KMS-11 (cell line): ENCODE data around the gene LRRC10.
"Not testable (repeated sequence)": the region's sequence is repeated elsewhere in the genome, so short reads cannot be mapped to it uniquely, and the experiment has no call there.

Experiments
- H2AFZ ChIP-seq: fragments of 200-600 bp; sonication (generic); 2 replicates; pipeline ENCODE4 v1.6.1; 2016; ENCODE audit warnings: antibody characterized with exemption, mixed run types, low read depth
- H3K27ac ChIP-seq: fragments of 200-600 bp; sonication (generic); 2 replicates; pipeline ENCODE4 v1.6.1; 2016; ENCODE audit warnings: mild to moderate bottlenecking, mixed run types
- H3K27me3 ChIP-seq: fragments of 200-600 bp; sonication (generic); 2 replicates; pipeline ENCODE4 v1.6.1; 2017; ENCODE audit warnings: mild to moderate bottlenecking, low read depth, mixed run types, moderate library complexity; ENCODE audit not compliant: insufficient read depth
- H3K36me3 ChIP-seq: fragments of 200-600 bp; sonication (generic); 2 replicates; pipeline ENCODE4 v1.6.1; 2017; ENCODE audit warnings: mild to moderate bottlenecking, mixed run types; ENCODE audit not compliant: insufficient read depth
- H3K4me1 ChIP-seq: fragments of 200-600 bp; sonication (generic); 2 replicates; pipeline ENCODE4 v1.6.1; 2016; ENCODE audit warnings: mild to moderate bottlenecking, low read depth, mixed run types; ENCODE audit not compliant: poor library complexity, severe bottlenecking
- H3K4me2 ChIP-seq: fragments of 200-600 bp; sonication (generic); 2 replicates; pipeline ENCODE4 v1.7.0; 2016; ENCODE audit warnings: mild to moderate bottlenecking, mixed run types
- H3K4me3 ChIP-seq: fragments of 200-600 bp; sonication (generic); IDR thresholded peaks from 2 replicates; pipeline ENCODE4 v1.6.1; 2017; ENCODE audit warnings: low read depth, low read length, mixed read lengths; ENCODE audit not compliant: insufficient read depth
- H3K79me2 ChIP-seq: fragments of 200-600 bp; sonication (generic); 2 replicates; pipeline ENCODE4 v1.6.1; 2016; ENCODE audit warnings: low read depth, mixed run types; ENCODE audit not compliant: insufficient read depth
- H3K9ac ChIP-seq: fragments of 200-600 bp; sonication (generic); 2 replicates; pipeline ENCODE4 v1.6.1; 2016; ENCODE audit warnings: mild to moderate bottlenecking, mixed run types
- H4K20me1 ChIP-seq: fragments of 200-600 bp; sonication (generic); 2 replicates; pipeline ENCODE4 v1.6.1; 2016; ENCODE audit warnings: mild to moderate bottlenecking, mixed run types; ENCODE audit not compliant: insufficient read depth
- TF ChIP-seq, protein P1 (sequence below): fragments of 200-600 bp; sonication (generic); conservative IDR thresholded peaks from 2 replicates; pipeline ENCODE4 v1.6.1; 2017; ENCODE audit warnings: low read depth, mild to moderate bottlenecking, antibody characterized with exemption, low read length, moderate library complexity, mixed read lengths

LRRC10 gene

DNA sequence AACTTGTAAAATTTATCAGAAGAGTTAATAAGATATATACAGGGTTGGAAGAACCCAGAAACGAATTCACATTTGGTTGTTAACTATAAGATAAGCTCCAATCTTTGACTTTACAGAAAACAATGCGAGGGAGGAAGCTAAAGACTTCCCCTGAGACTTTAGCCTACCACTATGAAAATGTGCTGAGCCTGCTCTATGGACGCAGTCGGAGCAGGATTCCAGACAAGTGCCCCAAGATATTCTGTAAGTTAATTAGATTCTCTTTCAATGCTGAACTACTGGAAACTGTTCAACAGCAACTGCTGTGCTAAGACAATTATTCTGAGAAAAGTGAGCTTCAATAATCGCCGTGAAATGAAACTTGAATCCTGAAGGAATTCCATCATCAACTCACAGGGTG is 8.3 kb upstream of the LRRC10 start:
- H3K9ac ChIP-seq, result no peak overlapping the region
- no peaks in the 10 kb centered on the region for H4K20me1 ChIP-seq
- no peak overlapping the region for H3K4me3 ChIP-seq
- TF ChIP-seq, protein P1, sequence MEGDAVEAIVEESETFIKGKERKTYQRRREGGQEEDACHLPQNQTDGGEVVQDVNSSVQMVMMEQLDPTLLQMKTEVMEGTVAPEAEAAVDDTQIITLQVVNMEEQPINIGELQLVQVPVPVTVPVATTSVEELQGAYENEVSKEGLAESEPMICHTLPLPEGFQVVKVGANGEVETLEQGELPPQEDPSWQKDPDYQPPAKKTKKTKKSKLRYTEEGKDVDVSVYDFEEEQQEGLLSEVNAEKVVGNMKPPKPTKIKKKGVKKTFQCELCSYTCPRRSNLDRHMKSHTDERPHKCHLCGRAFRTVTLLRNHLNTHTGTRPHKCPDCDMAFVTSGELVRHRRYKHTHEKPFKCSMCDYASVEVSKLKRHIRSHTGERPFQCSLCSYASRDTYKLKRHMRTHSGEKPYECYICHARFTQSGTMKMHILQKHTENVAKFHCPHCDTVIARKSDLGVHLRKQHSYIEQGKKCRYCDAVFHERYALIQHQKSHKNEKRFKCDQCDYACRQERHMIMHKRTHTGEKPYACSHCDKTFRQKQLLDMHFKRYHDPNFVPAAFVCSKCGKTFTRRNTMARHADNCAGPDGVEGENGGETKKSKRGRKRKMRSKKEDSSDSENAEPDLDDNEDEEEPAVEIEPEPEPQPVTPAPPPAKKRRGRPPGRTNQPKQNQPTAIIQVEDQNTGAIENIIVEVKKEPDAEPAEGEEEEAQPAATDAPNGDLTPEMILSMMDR, result no peak
- no peaks in the 10 kb centered on the region for H3K27me3 ChIP-seq
- no peaks in the 10 kb centered on the region for H3K36me3 ChIP-seq
- H3K79me2 ChIP-seq, result no peaks in the 10 kb centered on the region
- H2AFZ ChIP-seq, result no peak overlapping the region
- H3K4me2 ChIP-seq, result no peak overlapping the region
- no peak overlapping the region for H3K27ac ChIP-seq
- H3K4me1 ChIP-seq, result no peaks in the 10 kb centered on the region

DNA sequence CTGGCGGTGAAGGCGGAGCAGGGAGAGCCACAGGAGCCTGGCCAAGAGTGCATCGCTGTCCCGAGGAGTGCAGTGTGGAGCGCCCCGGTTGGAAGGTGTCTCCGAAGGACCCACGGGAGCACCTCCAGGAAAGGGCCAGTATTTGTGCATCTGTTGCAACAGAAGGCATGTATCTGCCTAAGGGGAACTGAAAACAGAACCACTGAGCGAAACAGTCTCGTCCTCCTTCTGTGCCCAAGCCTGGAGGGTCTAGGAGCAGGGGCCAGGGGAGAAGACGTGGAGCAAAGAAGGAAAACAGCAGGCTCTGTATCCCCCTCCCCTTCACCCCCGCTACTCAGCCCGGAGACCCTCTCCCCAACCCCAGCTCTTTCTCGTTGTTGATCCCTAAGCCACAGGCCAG is 5.3 kb upstream of the LRRC10 start:
- no peaks in the 10 kb centered on the region for H3K4me1 ChIP-seq
- no peaks in the 10 kb centered on the region for H3K36me3 ChIP-seq
- no peak overlapping the region for H3K4me2 ChIP-seq
- no peak overlapping the region for H3K27ac ChIP-seq
- TF ChIP-seq, protein P1, result no peak
- H3K4me3 ChIP-seq, result no peak overlapping the region
- H4K20me1 ChIP-seq, result no peaks in the 10 kb centered on the region
- no peak overlapping the region for H2AFZ ChIP-seq
- no peaks in the 10 kb centered on the region for H3K79me2 ChIP-seq
- H3K27me3 ChIP-seq, result no peaks in the 10 kb centered on the region
- no peak overlapping the region for H3K9ac ChIP-seq

DNA sequence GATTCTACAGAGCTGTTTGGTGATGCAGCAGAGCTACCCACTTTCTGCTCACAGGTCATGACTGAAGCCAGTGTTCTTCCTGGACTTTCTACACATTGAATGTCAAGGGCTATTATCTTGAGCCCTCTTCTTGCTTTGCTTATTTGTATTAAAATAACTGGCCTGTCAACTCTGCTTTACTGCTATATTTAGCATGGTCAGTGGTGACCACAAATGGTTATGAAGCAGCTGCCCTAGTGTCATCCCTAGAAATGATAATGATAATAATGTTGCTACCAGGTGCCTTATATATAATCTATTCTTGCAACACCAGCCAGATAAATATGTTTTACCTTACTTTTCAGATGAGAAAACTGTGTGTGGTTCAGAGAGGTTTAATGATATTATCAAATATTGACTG is 2.6 kb upstream of the LRRC10 start:
- Histone ChIP-seq H3K4me1 (no peaks in the 10 kb centered on the region), H3K27me3 (no peaks in the 10 kb centered on the region), H3K4me3 (no peak overlapping the region), H3K9ac (no peak overlapping the region), H2AFZ (no peak overlapping the region), H3K79me2 (no peaks in the 10 kb centered on the region), H3K36me3 (no peaks in the 10 kb centered on the region), H3K4me2 (no peak overlapping the region), H4K20me1 (no peaks in the 10 kb centered on the region), H3K27ac (no peak overlapping the region)
- TF ChIP-seq, protein P1, result no peak

DNA sequence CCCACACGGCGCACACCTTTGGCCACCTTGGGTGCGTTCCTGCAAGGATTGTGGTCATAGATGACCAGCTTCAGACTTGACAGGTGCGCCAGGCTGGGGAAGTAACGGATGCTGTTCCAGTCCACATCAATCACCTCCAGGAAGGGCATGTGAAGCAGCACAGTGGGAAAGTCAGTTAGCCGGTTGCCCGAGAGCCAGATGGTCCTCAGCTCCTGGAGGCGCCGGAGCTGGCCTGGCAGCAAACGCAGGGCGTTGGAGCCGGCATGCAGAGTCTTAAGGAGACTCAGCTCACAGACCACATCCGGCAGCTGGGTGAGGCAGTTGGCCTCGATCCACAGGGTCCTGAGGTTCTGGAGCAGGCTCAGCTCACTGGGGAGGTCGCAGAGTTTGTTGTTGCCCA is 581 bp downstream of the LRRC10 start:
- no peaks in the 10 kb centered on the region for H3K79me2 ChIP-seq
- no peak overlapping the region for H3K4me3 ChIP-seq
- no peaks in the 10 kb centered on the region for H4K20me1 ChIP-seq
- no peak overlapping the region for H3K27ac ChIP-seq
- no peaks in the 10 kb centered on the region for H3K4me1 ChIP-seq
- no peak overlapping the region for H2AFZ ChIP-seq
- H3K27me3 ChIP-seq, result no peaks in the 10 kb centered on the region
- H3K36me3 ChIP-seq, result no peaks in the 10 kb centered on the region
- H3K9ac ChIP-seq, result no peak overlapping the region
- TF ChIP-seq, protein P1, result no peak
- no peak overlapping the region for H3K4me2 ChIP-seq

DNA sequence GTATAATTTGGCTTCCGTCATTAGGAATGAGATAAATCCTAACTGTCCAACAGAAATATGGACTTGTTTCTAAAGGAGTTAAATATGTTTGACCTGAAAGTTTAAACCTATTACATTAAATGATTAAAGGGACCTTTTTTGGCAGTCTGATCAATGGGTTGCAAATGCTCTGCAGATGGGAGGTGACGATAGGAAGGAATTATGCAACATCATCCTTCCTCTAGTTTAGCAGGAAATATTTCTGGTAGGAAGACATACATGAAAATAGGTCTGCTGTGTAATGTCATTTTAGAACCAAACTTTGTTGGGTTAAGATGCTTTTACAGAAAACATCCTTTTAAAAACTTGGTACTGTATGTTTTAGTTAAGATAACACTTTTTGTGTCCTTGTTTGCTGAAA is 2.6 kb downstream of the LRRC10 start:
- H3K4me1 ChIP-seq, result no peaks in the 10 kb centered on the region
- H3K4me2 ChIP-seq, result no peak overlapping the region
- TF ChIP-seq, protein P1, result no peak
- no peaks in the 10 kb centered on the region for H3K27me3 ChIP-seq
- H3K4me3 ChIP-seq, result no peak overlapping the region
- H2AFZ ChIP-seq, result no peak overlapping the region
- no peaks in the 10 kb centered on the region for H3K79me2 ChIP-seq
- H3K27ac ChIP-seq, result no peak overlapping the region
- no peak overlapping the region for H3K9ac ChIP-seq
- no peaks in the 10 kb centered on the region for H3K36me3 ChIP-seq
- no peaks in the 10 kb centered on the region for H4K20me1 ChIP-seq

DNA sequence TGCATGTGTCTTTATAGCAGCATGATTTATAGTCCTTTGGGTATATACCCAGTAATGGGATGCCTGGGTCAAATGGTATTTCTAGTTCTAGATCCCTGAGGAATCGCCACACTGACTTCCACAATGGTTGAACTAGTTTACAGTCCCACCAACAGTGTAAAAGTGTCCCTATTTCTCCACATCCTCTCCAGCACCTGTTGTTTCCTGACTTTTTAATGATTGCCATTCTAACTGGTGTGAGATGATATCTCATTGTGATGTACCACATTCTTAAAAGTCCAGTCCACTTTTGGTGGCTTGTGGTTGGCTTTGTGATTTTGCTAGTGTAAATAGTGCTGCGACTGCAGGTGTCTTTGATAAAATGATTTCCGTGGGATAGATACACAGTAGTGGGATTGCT is 6.4 kb downstream of the LRRC10 start:
- not testable (repeated sequence) for H3K27me3 ChIP-seq, H3K4me3 ChIP-seq, H4K20me1 ChIP-seq, H3K79me2 ChIP-seq, H3K9ac ChIP-seq, H2AFZ ChIP-seq, H3K27ac ChIP-seq, H3K4me1 ChIP-seq, H3K4me2 ChIP-seq
- peaks cover 22% of the 10 kb centered on the region for H3K36me3 ChIP-seq

DNA sequence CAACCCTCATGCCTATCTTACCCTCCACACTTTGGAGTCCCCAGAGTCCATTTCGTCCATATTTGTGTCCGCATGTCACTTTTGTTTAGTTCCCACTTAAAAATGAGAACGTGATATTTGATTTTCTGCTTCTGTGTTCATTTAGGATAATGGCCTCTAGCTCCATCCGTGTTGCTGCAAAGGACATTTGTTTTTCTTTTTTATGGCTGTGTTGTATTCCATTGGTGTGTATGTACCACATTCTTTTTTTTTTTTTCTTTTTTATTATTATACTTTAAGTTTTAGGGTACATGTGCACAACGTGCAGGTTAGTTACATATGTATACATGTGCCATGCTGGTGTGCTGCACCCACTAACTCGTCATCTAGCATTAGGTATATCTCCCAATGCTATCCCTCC is 7.2 kb downstream of the LRRC10 start:
- not testable (repeated sequence) for H4K20me1 ChIP-seq, H2AFZ ChIP-seq, H3K9ac ChIP-seq, H3K4me2 ChIP-seq, H3K4me3 ChIP-seq, H3K79me2 ChIP-seq, H3K27ac ChIP-seq, H3K27me3 ChIP-seq, H3K4me1 ChIP-seq
- H3K36me3 ChIP-seq, result peaks cover 27% of the 10 kb centered on the region
